GM23338 (cell line): ENCODE results near the gene NAPA.

Experiments used
- CREB1 ChIP-seq: fragments of 250-450 bp; sonication (Bioruptor Pico); IDR thresholded peaks from 2 replicates; pipeline ENCODE4 v1.5.0; 2020; ENCODE audit warnings: low read depth, mild to moderate bottlenecking, moderate library complexity
- ETS1 ChIP-seq: IDR thresholded peaks from 2 replicates; pipeline ENCODE4 v1.6.1; 2016; ENCODE audit warnings: antibody characterized with exemption
- EZH2 ChIP-seq: fragments of 200-600 bp; sonication (generic); IDR thresholded peaks from one replicate; pipeline ENCODE4 v1.8.0; 2017; ENCODE audit warnings: antibody characterized with exemption, mild to moderate bottlenecking, low read depth; ENCODE audit not compliant: unreplicated experiment
- EZH2phosphoT487 ChIP-seq: fragments of 200-600 bp; sonication (generic); IDR thresholded peaks from one replicate; pipeline ENCODE4 v1.8.1; 2018; ENCODE audit warnings: antibody characterized with exemption; ENCODE audit not compliant: unreplicated experiment
- JUNB ChIP-seq: IDR thresholded peaks from one replicate; pipeline ENCODE4 v1.6.1; 2016; ENCODE audit warnings: antibody characterized with exemption; ENCODE audit not compliant: unreplicated experiment
- NANOG ChIP-seq: IDR thresholded peaks from 2 replicates; pipeline ENCODE4 v1.6.1; 2016; ENCODE audit warnings: antibody characterized with exemption, borderline replicate concordance
- POLR2AphosphoS5 ChIP-seq: IDR thresholded peaks from 2 replicates; pipeline ENCODE4 v1.6.1; 2016; ENCODE audit warnings: antibody characterized with exemption, low read depth
- STAT1 ChIP-seq: IDR thresholded peaks from one replicate; pipeline ENCODE4 v1.6.1; 2016; ENCODE audit warnings: antibody characterized with exemption; ENCODE audit not compliant: unreplicated experiment
- ZNF462 ChIP-seq: fragments of 250-450 bp; sonication (Bioruptor Pico); IDR thresholded peaks from 2 replicates; pipeline ENCODE4 v1.5.0; 2020; ENCODE audit warnings: mild to moderate bottlenecking, moderate library complexity
- TF ChIP-seq, protein P1 (sequence below), 2 experiments: fragments of 200-600 bp in 1 of 2; sonication (generic) in 1 of 2; conservative IDR thresholded peaks; 2 replicates each; pipeline versions ENCODE4 v1.5.1 to v1.6.1; 2016 to 2017; ENCODE audit warnings: antibody characterized with exemption in 2 of 2, low read depth in 2 of 2, mild to moderate bottlenecking in 2 of 2, moderate library complexity in 1 of 2
- TF ChIP-seq, protein P2 (sequence below): IDR thresholded peaks from one replicate; pipeline ENCODE4 v1.6.1; 2018; ENCODE audit warnings: antibody characterized with exemption; ENCODE audit not compliant: unreplicated experiment

GRCh38 chr19:47526798-47527197 is 11.9 kb upstream of the NAPA start:
- TF ChIP-seq EZH2phosphoT487 (no peak), EZH2 (no peak), POLR2AphosphoS5 (no peak), CREB1 (CRISPR knock-in tag) (no peak), ZNF462 (no peak), NANOG (no peak), ETS1 (no peak), JUNB (no peak), STAT1 (no peak)
- TF ChIP-seq, protein P1, sequence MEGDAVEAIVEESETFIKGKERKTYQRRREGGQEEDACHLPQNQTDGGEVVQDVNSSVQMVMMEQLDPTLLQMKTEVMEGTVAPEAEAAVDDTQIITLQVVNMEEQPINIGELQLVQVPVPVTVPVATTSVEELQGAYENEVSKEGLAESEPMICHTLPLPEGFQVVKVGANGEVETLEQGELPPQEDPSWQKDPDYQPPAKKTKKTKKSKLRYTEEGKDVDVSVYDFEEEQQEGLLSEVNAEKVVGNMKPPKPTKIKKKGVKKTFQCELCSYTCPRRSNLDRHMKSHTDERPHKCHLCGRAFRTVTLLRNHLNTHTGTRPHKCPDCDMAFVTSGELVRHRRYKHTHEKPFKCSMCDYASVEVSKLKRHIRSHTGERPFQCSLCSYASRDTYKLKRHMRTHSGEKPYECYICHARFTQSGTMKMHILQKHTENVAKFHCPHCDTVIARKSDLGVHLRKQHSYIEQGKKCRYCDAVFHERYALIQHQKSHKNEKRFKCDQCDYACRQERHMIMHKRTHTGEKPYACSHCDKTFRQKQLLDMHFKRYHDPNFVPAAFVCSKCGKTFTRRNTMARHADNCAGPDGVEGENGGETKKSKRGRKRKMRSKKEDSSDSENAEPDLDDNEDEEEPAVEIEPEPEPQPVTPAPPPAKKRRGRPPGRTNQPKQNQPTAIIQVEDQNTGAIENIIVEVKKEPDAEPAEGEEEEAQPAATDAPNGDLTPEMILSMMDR (conservative IDR thresholded peaks at IDR 0.05; ENCODE audit: low read depth in 2 of 2), result no peak
- TF ChIP-seq, protein P2, sequence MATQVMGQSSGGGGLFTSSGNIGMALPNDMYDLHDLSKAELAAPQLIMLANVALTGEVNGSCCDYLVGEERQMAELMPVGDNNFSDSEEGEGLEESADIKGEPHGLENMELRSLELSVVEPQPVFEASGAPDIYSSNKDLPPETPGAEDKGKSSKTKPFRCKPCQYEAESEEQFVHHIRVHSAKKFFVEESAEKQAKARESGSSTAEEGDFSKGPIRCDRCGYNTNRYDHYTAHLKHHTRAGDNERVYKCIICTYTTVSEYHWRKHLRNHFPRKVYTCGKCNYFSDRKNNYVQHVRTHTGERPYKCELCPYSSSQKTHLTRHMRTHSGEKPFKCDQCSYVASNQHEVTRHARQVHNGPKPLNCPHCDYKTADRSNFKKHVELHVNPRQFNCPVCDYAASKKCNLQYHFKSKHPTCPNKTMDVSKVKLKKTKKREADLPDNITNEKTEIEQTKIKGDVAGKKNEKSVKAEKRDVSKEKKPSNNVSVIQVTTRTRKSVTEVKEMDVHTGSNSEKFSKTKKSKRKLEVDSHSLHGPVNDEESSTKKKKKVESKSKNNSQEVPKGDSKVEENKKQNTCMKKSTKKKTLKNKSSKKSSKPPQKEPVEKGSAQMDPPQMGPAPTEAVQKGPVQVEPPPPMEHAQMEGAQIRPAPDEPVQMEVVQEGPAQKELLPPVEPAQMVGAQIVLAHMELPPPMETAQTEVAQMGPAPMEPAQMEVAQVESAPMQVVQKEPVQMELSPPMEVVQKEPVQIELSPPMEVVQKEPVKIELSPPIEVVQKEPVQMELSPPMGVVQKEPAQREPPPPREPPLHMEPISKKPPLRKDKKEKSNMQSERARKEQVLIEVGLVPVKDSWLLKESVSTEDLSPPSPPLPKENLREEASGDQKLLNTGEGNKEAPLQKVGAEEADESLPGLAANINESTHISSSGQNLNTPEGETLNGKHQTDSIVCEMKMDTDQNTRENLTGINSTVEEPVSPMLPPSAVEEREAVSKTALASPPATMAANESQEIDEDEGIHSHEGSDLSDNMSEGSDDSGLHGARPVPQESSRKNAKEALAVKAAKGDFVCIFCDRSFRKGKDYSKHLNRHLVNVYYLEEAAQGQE, result no peak
